NCI-H128 (cell line): Measurements from ENCODE around the gene KCNQ5.

Source experiments
- DNase-seq: peaks from one replicate; lab custom pipeline; 2025; ENCODE audit not compliant: unreplicated experiment; lab: John Stamatoyannopoulos, UW

Gene KCNQ5

GRCh38 chr6:72639920-72640614 lies 18.2 kb downstream of the KCNQ5 start:
- no peak for DNase-seq

GRCh38 chr6:72640615-72640930 lies 18.7 kb downstream of the KCNQ5 start:
- DNase-seq: no peak

GRCh38 chr6:72642435-72642834 lies 20.6 kb downstream of the KCNQ5 start:
- no peak for DNase-seq

GRCh38 chr6:72643214-72643613 lies 21.4 kb downstream of the KCNQ5 start:
- no peak for DNase-seq

- DNase-seq: no peak
Measured at GRCh38 chr6:72646604-72647485, 25.0 kb downstream of the KCNQ5 start.

GRCh38 chr6:72647489-72647888 lies 25.6 kb downstream of the KCNQ5 start:
- DNase-seq: no peak

- DNase-seq: no peak
Measured at GRCh38 chr6:72649032-72649984, 27.4 kb downstream of the KCNQ5 start.

GRCh38 chr6:72650081-72650745 lies 28.3 kb downstream of the KCNQ5 start:
- DNase-seq: no peak

- DNase-seq: no peak
Measured at GRCh38 chr6:72651174-72651573, 29.3 kb downstream of the KCNQ5 start.

- no peak for DNase-seq
Measured at GRCh38 chr6:72651967-72652956, 30.4 kb downstream of the KCNQ5 start.

GRCh38 chr6:72653026-72653425 lies 31.2 kb downstream of the KCNQ5 start:
- DNase-seq: no peak

GRCh38 chr6:72654071-72654621 lies 32.3 kb downstream of the KCNQ5 start:
- DNase-seq: no peak

- no peak for DNase-seq
Measured at GRCh38 chr6:72657407-72658197, 35.7 kb downstream of the KCNQ5 start.

GRCh38 chr6:72659754-72660153 lies 37.9 kb downstream of the KCNQ5 start:
- DNase-seq: no peak

- DNase-seq: no peak
Measured at GRCh38 chr6:72661411-72661810, 39.5 kb downstream of the KCNQ5 start.

GRCh38 chr6:72665599-72665998 lies 43.7 kb downstream of the KCNQ5 start:
- DNase-seq: no peak

GRCh38 chr6:72669324-72669723 lies 47.5 kb downstream of the KCNQ5 start:
- no peak for DNase-seq

- no peak for DNase-seq
Measured at GRCh38 chr6:72672906-72673305, 51.0 kb downstream of the KCNQ5 start.

- DNase-seq: no peak
Measured at GRCh38 chr6:72674842-72675241, 53.0 kb downstream of the KCNQ5 start.
